RWPE1 (cell line): ENCODE results near the gene GPR179.

Experiments
- CTCF ChIA-PET: fragments of 350-600 bp; sonication (Branson Sonifier 250); formaldehyde crosslinking; extraction: SDS; loops from one replicate; lab custom pipeline; 2021; lab: Yijun Ruan, JAX
- POLR2A ChIA-PET: fragments of 400-600 bp; formaldehyde crosslinking; extraction: SDS; loops from one replicate; lab custom pipeline; 2020; ENCODE audit warnings: antibody characterized with exemption; ENCODE audit not compliant: low non-redundant PET; lab: Yijun Ruan, JAX
- DNase-seq: peaks from one replicate; pipeline ENCODE4 v3.0.0; 2012; ENCODE audit warnings: low spot score
- H3K27ac ChIP-seq: fragments of 450-650 bp; 2 replicates; pipeline ENCODE4 v1.5.1; 2017
- TF ChIP-seq, protein P1 (sequence below): fragments of 450-650 bp; conservative IDR thresholded peaks from 2 replicates; pipeline ENCODE4 v1.5.1; 2017; ENCODE audit warnings: low read depth, mild to moderate bottlenecking

The GPR179 gene

DNA sequence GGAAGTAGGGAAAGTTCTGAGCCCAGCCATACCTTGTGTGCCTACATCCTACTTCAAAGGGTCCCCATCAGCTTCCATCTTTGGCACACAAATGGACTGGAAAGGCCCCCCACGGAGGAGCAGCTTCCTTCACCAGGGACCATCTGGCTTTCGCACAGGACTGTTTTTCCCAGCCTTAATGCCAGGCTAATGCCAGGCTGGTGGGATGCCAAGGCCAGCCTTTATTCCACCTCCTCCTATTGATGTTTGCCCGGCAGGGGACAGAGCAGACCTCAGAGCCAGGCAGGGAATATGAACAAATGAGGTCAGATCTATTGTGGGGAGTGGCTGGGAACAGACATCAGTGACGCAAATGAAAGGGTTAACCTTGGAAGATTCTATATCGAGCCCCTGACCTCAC is 5.7 kb downstream of the GPR179 start:
- TF ChIP-seq, protein P1, sequence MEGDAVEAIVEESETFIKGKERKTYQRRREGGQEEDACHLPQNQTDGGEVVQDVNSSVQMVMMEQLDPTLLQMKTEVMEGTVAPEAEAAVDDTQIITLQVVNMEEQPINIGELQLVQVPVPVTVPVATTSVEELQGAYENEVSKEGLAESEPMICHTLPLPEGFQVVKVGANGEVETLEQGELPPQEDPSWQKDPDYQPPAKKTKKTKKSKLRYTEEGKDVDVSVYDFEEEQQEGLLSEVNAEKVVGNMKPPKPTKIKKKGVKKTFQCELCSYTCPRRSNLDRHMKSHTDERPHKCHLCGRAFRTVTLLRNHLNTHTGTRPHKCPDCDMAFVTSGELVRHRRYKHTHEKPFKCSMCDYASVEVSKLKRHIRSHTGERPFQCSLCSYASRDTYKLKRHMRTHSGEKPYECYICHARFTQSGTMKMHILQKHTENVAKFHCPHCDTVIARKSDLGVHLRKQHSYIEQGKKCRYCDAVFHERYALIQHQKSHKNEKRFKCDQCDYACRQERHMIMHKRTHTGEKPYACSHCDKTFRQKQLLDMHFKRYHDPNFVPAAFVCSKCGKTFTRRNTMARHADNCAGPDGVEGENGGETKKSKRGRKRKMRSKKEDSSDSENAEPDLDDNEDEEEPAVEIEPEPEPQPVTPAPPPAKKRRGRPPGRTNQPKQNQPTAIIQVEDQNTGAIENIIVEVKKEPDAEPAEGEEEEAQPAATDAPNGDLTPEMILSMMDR: no peak
- ChIA-PET CTCF (interaction anchor here (1.5 kb wide), 1 partner anchor 11 kb away, joined by 4 read pairs; no protein-coding TSS in a partner anchor), POLR2A (no interaction called here)
- H3K27ac ChIP-seq: no peak overlapping the region
- no peak for DNase-seq

DNA sequence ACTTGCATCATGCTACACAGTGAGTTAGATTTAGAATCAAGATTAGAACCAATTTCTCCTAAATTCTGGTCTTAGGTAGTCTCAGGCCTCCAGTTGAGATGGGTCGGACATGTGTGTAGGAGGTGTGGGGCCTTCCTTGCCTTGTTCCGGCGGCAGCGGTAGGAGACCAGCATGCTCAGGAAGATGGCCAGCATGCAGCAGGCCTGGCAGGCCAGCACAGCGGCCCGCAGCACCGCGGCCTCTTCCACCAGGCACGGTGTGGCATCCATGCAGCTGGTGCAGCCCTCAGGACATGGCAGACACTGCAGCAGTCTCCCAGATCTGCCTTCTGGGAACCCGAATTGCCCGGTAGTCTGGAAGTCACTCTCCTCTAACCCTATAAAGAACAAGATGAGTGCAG is 6.9 kb downstream of the GPR179 start:
- CTCF ChIA-PET: no interaction called here
- DNase-seq: no peak
- POLR2A ChIA-PET: no interaction called here
- TF ChIP-seq, protein P1: no peak
- no peak overlapping the region for H3K27ac ChIP-seq

DNA sequence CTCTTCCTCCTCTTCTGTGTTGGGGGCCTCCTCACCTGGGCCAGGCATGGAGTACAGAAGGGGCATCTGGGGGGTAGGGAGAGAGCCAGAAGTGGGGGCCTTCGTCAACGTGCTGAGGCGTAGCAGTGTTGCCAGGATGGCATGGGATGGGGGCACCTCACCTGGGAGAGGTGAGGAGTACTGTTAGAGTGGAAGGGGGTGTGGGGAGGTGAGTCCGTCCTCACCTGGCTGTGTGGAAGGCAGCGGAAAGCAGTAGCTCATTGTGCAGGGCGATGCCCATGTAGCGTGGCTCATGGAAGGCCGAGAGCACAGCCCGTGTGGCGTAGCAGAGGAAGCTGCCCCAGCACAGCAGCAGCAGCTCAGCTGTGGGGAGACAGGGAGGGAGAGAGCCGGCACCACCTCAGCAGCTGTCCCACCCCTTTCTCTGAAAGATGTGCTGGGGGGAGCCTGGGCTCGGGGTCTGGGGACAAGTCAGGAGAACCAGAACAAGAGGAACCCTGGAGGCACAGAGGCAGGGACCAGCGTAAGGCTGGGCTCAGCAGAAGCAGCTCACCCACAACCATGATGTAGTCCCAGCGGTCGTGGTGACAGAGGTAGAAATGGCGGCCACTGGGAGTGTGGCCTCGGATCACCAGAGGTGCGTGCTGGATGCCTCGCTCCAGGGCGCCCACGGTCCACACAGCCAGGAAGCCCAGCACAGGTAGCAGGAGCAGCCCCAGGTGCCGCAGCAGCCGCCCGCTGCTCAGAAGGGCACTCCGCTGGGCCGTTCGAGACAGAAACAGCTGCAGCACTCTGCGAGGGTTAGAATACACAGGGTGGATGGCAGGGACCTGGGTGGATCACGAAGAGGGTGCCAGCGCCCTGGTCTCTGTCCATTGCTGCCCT is 9.0 kb downstream of the GPR179 start:
- H3K27ac ChIP-seq: no peak overlapping the region
- ChIA-PET CTCF (interaction anchor here (0.5 to 1.2 kb wide), 5 partner anchors 15 to 528 kb away, joined by 3 to 4 read pairs (median 3); no protein-coding TSS in a partner anchor), POLR2A (no interaction called here)
- TF ChIP-seq, protein P1: no peak
- DNase-seq: no peak

DNA sequence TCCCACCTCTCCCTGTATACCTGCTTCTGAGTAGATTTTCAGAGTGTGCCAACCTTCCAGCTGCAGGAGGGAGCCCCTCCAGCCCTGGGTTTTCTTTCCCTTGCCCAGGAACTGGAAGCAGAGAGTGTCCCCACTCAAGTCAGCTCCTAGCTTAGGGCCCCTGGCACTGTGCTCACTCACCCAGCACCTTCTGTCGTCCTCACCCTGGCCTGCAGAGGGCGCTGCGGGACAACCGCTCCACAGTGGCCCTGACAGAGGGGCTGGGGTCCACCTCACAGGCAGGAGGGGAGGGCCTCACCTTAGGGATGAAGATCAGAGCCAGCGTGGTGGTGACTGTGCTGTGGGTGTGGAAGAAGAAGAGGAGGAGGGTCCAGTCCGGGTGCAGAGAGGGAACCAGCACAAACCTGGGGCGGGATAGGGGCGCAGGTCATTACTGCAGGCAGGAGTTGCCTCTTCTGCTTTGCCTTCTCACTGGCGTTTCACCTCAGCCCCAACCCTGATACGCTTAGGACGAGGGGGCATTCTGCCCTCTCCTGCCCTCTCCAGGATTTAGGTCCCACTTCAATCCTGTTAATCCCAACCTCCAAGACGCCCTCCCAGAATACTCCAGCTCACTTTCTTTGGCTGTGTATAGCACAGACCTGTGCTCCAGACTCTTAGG is 10.0 kb downstream of the GPR179 start:
- H3K27ac ChIP-seq: no peak overlapping the region
- no peak for DNase-seq
- ChIA-PET POLR2A (no interaction called here), CTCF (interaction anchor here (0.5 to 1.2 kb wide), 10 partner anchors 8 to 529 kb away, joined by 3 to 5 read pairs (median 4); no protein-coding TSS in a partner anchor)
- TF ChIP-seq, protein P1: peak; percentile 60

DNA sequence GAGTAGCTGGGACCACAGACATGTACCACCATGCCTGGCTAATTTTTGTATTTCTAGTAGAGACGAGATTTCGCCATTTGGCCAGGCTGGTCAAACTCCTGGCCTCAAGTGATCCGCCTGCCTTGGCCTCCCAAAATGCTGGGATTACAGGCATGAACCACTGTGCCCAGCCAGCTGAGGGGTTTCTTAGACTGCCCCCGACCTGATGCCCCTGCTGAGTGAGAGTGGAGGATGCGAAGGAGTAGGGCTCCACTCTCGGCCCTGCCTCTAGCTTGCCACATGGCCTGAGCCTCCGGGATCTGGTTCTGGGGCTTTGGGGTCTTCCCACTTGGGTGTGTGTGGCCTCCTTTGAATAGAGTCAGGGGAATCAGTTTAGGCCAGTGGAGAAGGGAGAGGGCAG is 11.0 kb downstream of the GPR179 start:
- DNase-seq: no peak
- no peak overlapping the region for H3K27ac ChIP-seq
- CTCF ChIA-PET: interaction anchor here (0.6 to 1.2 kb wide), 3 partner anchors 8 to 70 kb away, joined by 3 to 5 read pairs (median 3); no protein-coding TSS in a partner anchor
- TF ChIP-seq, protein P1: no peak
- POLR2A ChIA-PET: no interaction called here

DNA sequence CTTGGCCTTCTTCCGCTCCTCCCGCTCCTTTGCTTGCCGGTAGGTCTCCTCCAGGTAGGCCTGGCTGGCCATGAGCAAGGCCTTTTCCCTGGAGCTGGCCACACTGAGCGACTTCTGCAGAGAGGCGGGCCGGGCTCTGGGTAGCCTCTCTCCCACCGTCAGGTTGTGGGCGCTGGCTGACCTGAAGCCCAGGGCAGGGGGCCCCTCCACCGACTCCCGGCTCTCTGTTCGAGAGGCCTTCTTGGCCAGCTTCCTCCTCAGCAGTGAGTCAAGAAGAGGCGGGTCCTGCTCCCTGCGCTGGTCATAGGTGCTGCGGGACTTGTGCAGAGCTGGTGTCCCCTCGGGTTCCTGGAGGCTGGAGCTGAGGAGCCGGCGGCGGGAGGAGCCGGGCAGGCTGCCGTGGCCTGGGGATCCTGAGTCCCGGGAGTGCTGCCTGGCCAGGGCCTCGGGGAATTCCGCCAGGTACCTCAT is 12.8 kb downstream of the GPR179 start:
- no peak overlapping the region for H3K27ac ChIP-seq
- ChIA-PET CTCF (interaction anchor here (1.2 kb wide), 1 partner anchor 18 kb away, joined by 3 read pairs; no protein-coding TSS in a partner anchor), POLR2A (interaction anchor here (0.6 kb wide), 1 partner anchor 532 kb away, joined by 4 read pairs; no protein-coding TSS in a partner anchor)
- TF ChIP-seq, protein P1: no peak
- no peak for DNase-seq
